HG03460 (cell line): Measurements from ENCODE around the gene PIF1.

ENCODE experiments used
- ATAC-seq: cut with Tn5 transposase; IDR thresholded peaks from one replicate; pipeline ENCODE4 v1.9.1; 2021; ENCODE audit not compliant: unreplicated experiment

PIF1 gene

DNA sequence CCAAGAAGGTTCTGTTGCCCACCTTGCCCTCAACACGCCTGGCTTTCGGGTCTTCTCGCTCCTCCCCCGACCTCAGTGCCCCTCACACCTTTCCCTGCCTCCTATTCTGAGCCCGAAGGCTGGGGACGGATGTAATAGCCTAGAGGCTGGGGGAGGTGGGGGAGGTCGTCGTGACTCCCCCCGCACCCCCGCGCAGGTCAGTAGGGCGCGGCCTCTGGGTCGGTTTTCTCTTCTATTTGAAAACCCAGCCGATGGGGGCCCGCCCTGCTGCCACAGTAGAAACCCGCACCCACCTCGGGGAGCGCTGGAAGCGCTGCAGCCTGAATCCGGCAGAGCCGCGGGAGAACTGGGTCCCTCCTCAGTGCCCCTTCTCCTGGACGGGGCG, 49.1 kb downstream of the PIF1 start:
- no peak for ATAC-seq

GRCh38 chr15:64775551-64776401, 49.7 kb downstream of the PIF1 start, which contains the start of gene RBPMS2:
Gene RBPMS2 (minus strand): TSS chr15:64775589. CDS start chr15:64775319, 270 bp downstream.
- no peak for ATAC-seq

DNA sequence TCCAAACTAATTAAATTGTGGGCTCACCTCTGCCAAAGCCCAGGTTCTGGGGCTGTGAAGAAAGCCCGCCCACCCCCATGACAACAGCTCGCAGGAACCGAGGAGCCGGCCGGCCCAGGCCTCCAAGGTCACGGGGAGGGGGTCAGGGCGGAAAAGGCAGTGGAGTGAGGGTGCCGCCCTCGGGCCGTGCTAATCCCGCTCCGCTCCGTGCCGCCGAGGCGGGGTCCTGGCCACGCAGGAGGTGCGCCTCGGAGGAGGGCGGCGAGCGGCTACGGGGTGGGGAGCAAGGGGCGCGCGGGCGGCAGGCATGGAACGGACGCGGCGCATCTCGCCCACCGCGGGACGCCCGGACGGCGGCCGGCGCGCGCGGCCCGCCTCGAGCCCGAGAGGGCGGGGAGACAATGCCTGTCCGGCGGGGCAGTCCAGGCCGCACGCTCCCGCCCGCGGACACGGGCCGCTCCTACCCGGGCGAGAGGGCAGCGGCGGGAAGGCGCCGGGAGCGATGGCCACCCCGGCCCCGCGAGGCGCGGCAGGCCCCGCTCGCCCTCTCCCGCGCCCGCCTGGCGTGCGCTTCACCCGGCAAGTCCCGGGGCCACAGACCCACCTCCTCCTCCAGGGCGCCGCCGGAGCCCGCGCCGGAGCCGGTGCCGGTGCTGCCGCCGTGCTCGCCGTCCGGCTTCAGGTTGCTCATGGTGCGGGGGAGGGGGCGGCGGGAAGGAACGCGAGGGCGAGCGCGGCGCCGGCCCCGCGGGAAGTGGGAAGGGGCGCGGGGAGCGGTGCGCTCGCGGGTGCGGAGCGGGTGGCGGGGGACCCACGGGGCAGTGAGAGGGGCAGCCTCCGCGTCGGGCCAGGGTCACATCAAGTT, 50.6 kb downstream of the PIF1 start:
- no peak for ATAC-seq

GRCh38 chr15:64774037-64774628, 51.3 kb downstream of the PIF1 start:
- ATAC-seq = no peak

- no peak for ATAC-seq
Measured at GRCh38 chr15:64773606-64774005, 51.8 kb downstream of the PIF1 start.

GRCh38 chr15:64772964-64773363, 52.5 kb downstream of the PIF1 start:
- ATAC-seq = no peak

- ATAC-seq = no peak
Measured at GRCh38 chr15:64772488-64772887, 53.0 kb downstream of the PIF1 start.

- no peak for ATAC-seq
Measured at GRCh38 chr15:64770626-64771025, 54.8 kb downstream of the PIF1 start.

- no peak for ATAC-seq
Measured at GRCh38 chr15:64767203-64767602, 58.2 kb downstream of the PIF1 start.

DNA sequence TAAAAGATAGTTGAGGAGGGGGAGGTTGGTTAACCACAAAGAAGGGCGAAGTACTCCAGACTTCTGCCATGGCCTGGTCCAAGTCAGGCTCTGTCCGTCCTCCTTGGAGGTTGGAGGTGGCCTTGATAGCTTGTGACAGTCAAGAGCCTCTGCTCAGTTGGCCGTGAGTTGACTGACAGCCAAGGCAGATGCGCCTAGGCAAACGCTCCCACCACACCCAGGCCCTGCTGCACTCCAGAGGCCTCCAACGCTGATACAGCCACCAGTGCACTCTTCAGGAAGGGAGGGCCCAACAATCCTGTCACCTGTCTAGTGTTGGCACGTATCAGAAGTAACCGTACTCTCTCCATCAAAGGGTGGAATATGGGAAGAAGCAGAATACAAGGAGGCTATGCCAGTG, 59.4 kb downstream of the PIF1 start:
- ATAC-seq = no peak
